Neural crest cell (in vitro differentiated cells): ENCODE results near the gene ATF2. TPM values are rescaled to one million over a fixed set of nuclear protein-coding genes. Genes with fewer than 3 reads are reported as not detected.
A peak's percentile ranks its signal among the peaks of the same experiment; 100 is the strongest.

Experiments
- DNase-seq: peaks from one replicate; pipeline ENCODE4 v3.0.0; 2021; ENCODE audit warnings: low read depth, mixed read lengths, low spot score
- H3K27ac Mint-ChIP-seq: one replicate; pipeline ENCODE4 v1.8.0; 2021; ENCODE audit warnings: mild to moderate bottlenecking, mixed read lengths; ENCODE audit not compliant: unreplicated experiment
- H3K27me3 Mint-ChIP-seq: 2 replicates; pipeline ENCODE4 v1.8.0; 2021; ENCODE audit warnings: low read depth, mild to moderate bottlenecking, mixed read lengths
- H3K36me3 Mint-ChIP-seq: 2 replicates; pipeline ENCODE4 v1.8.0; 2021; ENCODE audit warnings: low read depth, mild to moderate bottlenecking, mixed read lengths
- H3K4me1 Mint-ChIP-seq: 2 replicates; pipeline ENCODE4 v1.8.0; 2021; ENCODE audit warnings: mixed read lengths
- H3K4me3 Mint-ChIP-seq: one replicate; pipeline ENCODE4 v1.8.0; 2021; ENCODE audit warnings: mild to moderate bottlenecking, mixed read lengths
- H3K9me3 Mint-ChIP-seq: 2 replicates; pipeline ENCODE4 v1.8.0; 2021; ENCODE audit warnings: mixed read lengths
- total RNA-seq: library from RNA; stranded (reverse); gene quantifications from 2 replicates; pipeline ENCODE4 v1.2.1, GENCODE V29; 2021
- TF ChIP-seq, protein P1 (sequence below): fragments of 200-600 bp; sonication (generic); conservative IDR thresholded peaks from 2 replicates; pipeline ENCODE4 v1.5.0; 2021; ENCODE audit warnings: antibody characterized with exemption, mild to moderate bottlenecking

The ATF2 gene
- total RNA-seq, 1 donor from 2014 or later: 78.8 TPM

DNA sequence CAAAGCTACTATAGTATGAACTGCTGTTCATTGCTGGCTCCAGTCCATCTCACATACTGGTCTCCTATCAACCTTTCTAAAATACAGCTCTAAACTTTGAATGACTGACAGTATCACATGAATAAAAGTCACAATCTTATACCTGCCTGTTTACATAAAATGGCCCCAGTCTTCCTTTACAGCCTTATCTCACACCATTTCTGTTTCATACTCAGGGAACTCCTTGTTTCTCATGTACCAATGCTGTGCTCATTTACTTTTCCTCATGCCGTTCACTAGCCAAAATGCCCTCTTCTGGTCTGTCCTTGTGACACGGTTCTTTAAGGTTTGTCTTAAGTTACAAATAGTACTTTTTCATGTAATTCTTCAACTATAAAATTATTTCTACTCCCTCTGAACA lies 7.3 kb upstream of the ATF2 start:
- Mint-ChIP-seq H3K4me1 (peaks cover 3% of the 10 kb centered on the region), H3K4me3 (no peak overlapping the region), H3K27me3 (no peaks in the 10 kb centered on the region), H3K9me3 (no peaks in the 10 kb centered on the region), H3K36me3 (peaks cover 9% of the 10 kb centered on the region), H3K27ac (no peak overlapping the region)
- no peak for DNase-seq
- TF ChIP-seq, protein P1, sequence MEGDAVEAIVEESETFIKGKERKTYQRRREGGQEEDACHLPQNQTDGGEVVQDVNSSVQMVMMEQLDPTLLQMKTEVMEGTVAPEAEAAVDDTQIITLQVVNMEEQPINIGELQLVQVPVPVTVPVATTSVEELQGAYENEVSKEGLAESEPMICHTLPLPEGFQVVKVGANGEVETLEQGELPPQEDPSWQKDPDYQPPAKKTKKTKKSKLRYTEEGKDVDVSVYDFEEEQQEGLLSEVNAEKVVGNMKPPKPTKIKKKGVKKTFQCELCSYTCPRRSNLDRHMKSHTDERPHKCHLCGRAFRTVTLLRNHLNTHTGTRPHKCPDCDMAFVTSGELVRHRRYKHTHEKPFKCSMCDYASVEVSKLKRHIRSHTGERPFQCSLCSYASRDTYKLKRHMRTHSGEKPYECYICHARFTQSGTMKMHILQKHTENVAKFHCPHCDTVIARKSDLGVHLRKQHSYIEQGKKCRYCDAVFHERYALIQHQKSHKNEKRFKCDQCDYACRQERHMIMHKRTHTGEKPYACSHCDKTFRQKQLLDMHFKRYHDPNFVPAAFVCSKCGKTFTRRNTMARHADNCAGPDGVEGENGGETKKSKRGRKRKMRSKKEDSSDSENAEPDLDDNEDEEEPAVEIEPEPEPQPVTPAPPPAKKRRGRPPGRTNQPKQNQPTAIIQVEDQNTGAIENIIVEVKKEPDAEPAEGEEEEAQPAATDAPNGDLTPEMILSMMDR: no peak

DNA sequence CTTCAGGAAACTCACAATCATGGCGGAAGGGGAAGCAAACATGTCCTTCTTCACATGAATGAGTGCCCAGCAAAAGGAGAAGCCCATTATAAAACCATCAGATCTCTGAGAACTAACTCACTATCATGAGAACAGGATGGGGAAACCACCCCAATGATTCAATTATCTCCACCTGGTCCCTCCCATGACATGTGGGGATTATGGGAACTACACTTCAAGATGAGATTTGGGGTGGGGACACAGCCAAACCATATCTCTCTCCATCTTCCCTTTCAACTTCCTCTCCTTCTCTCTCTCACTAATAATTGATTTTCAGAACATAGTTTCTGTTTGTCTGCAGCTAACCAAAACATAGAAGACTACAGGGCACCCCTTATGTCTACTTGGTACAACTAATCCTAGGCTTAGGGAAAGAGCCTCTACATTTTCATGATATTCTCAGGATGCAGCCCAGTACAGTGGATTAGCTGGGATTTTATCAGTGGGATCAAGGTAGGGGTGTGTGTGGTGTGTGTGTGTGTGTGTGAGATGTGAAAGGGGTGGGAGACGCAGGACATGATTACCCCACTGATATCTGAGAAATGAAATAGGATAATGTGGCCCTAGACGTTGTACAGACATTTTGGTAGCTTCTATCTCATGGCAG lies 2.8 kb upstream of the ATF2 start:
- Mint-ChIP-seq H3K36me3 (peaks cover 9% of the 10 kb centered on the region), H3K27ac (no peak overlapping the region), H3K4me3 (peak overlapping the region; percentile 99), H3K27me3 (peaks cover 3% of the 10 kb centered on the region), H3K9me3 (no peaks in the 10 kb centered on the region), H3K4me1 (peaks cover 28% of the 10 kb centered on the region)
- no peak for DNase-seq
- TF ChIP-seq, protein P1: no peak

- peaks cover 3% of the 10 kb centered on the region for H3K27me3 Mint-ChIP-seq
- H3K36me3 Mint-ChIP-seq: peaks cover 3% of the 10 kb centered on the region
- H3K4me3 Mint-ChIP-seq: peak overlapping the region; percentile 99
- TF ChIP-seq, protein P1: no peak
- DNase-seq: no peak
- no peak overlapping the region for H3K27ac Mint-ChIP-seq
- H3K4me1 Mint-ChIP-seq: peaks cover 34% of the 10 kb centered on the region
- no peaks in the 10 kb centered on the region for H3K9me3 Mint-ChIP-seq
Observed at GRCh38 chr2:175169191-175169590, 1.2 kb upstream of the ATF2 start.

GRCh38 chr2:175168564-175168945 lies 552 bp upstream of the ATF2 start:
- DNase-seq: no peak
- H3K27me3 Mint-ChIP-seq: peaks cover 3% of the 10 kb centered on the region
- H3K4me1 Mint-ChIP-seq: peaks cover 34% of the 10 kb centered on the region
- H3K36me3 Mint-ChIP-seq: peaks cover 3% of the 10 kb centered on the region
- TF ChIP-seq, protein P1: no peak
- peak overlapping the region; percentile 100 for H3K27ac Mint-ChIP-seq
- H3K9me3 Mint-ChIP-seq: no peaks in the 10 kb centered on the region
- peak overlapping the region; percentile 99 for H3K4me3 Mint-ChIP-seq

- H3K4me3 Mint-ChIP-seq: peak overlapping the region; percentile 99
- peak overlapping the region; percentile 100 for H3K27ac Mint-ChIP-seq
Observed at GRCh38 chr2:175167076-175167791, 769 bp downstream of the ATF2 start.

More at GRCh38 chr2:175167076-175167791, 769 bp downstream of the ATF2 start:
- TF ChIP-seq, protein P1: no peak
- peaks cover 36% of the 10 kb centered on the region for H3K4me1 Mint-ChIP-seq
- peaks cover 2% of the 10 kb centered on the region for H3K36me3 Mint-ChIP-seq
- peaks cover 3% of the 10 kb centered on the region for H3K27me3 Mint-ChIP-seq
- no peaks in the 10 kb centered on the region for H3K9me3 Mint-ChIP-seq
- peak; percentile 25 for DNase-seq
